Measurements from ENCODE around the gene TP53TG3C.
"Not testable (repeated sequence)": the region's sequence is repeated elsewhere in the genome, so short reads cannot be mapped to it uniquely, and the experiment has no call there.

The TP53TG3C gene, protein sequence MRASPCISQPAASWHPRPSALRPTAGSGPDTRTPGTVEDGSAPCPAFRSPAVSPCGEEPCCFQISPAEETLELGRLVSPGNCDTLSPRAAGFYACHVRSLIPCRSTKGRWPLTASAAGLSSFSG

DNA sequence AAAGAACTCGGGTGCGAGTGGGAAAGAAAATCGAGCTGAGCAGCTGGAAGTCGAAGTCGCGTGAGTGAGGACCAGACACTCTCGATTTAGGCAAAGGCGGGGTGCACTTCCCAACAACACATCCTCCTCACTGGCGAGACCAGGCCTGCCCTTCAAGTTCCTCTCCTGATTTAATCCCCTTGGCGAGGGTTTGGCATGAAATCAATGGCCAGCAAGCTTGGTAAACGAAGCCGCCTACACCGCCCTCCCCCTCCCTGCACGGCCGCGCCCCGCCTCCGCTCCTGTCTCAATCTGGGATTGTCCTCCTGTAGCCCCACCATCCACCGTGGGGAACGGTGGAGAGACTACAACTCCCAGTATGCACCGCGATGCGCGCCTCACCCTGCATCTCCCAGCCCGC, at the start of gene TP53TG3C:
Gene TP53TG3C, plus strand, starts transcription at position 301 of the 400 bp plus-strand sequence. Its CDS starts 68 bp downstream, at position 369.
- not testable (repeated sequence) for DNase-seq
